ENCODE measurements around the gene TTC21A. TPM values are rescaled to one million over a fixed set of nuclear protein-coding genes. Genes with fewer than 3 reads are reported as not detected.

The TTC21A gene
- total RNA-seq, 6 donors from 2014 or later, result 7.4 to 52.4 (median 14.3) TPM

DNA sequence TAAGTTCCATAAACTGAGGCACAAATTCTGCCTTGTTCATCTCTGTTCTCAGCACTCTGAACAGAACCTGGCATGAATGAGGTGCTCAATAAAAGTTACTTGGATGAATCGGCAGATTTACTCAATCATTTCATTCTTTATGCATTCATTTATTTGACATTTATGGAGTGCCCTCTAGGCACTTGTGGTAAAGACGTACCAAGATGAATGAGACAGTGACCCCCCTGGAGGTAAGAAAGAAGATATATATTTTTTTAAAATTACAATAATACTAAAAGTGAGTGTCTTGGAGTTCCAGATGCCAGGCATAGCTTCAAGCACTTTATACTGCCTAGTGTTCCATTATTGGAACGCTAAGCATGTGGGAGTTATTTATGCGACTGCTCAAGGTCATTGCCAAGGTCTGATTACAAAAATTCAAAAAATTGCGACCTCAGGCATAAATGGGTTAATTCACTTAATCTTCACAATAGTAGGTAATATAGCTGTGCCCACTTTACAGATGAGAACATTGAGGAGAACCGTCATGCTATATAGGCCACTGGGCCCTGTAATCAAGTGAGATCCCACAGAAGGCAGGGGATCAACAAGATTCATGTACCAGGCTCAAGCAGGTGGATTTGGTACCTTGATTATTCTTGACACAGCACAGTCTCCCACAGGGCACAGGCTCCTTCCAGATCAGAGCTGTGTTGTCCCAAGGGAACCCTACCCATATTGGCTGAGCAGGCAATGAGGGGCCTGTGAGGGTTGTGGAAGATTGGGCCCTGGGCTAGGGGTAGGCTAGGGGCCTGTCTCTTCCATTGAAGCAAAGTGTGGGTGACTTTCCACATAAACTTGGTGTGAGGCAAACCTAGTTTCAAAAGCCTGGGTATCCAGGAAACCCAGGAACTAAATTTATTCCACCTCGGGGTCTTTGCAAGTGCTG, 74.2 kb downstream of the TTC21A start:
- no peak for ATAC-seq (ENCODE audit: low FRiP score in 2 of 2)
- TF ChIP-seq, protein P1, sequence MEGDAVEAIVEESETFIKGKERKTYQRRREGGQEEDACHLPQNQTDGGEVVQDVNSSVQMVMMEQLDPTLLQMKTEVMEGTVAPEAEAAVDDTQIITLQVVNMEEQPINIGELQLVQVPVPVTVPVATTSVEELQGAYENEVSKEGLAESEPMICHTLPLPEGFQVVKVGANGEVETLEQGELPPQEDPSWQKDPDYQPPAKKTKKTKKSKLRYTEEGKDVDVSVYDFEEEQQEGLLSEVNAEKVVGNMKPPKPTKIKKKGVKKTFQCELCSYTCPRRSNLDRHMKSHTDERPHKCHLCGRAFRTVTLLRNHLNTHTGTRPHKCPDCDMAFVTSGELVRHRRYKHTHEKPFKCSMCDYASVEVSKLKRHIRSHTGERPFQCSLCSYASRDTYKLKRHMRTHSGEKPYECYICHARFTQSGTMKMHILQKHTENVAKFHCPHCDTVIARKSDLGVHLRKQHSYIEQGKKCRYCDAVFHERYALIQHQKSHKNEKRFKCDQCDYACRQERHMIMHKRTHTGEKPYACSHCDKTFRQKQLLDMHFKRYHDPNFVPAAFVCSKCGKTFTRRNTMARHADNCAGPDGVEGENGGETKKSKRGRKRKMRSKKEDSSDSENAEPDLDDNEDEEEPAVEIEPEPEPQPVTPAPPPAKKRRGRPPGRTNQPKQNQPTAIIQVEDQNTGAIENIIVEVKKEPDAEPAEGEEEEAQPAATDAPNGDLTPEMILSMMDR (IDR thresholded peaks at IDR 0.05), result no peak
- TF ChIP-seq EP300 (IDR thresholded peaks at IDR 0.05) (no peak), POLR2A (IDR thresholded peaks at IDR 0.05) (no peak), POLR2AphosphoS5 (IDR thresholded peaks at IDR 0.05) (no peak)
- Histone ChIP-seq H3K4me3 (peak overlapping the region in 2 of 4 donors; percentile 31 to 48), H3K27me3 (no peaks in the 10 kb centered on the region), H3K36me3 (no peaks in the 10 kb centered on the region), H3K27ac (peak overlapping the region; percentile 79 to 94 (median 90)), H3K9me3 (no peaks in the 10 kb centered on the region), H3K4me1 (peaks cover 45 to 64% (median 54%) of the 10 kb centered on the region in 4 donors)
- DNase-seq, result no peak
- WGBS, 2 donors, result 75 to 79% methylated on average over 7 of the region's 7 CpGs

DNA sequence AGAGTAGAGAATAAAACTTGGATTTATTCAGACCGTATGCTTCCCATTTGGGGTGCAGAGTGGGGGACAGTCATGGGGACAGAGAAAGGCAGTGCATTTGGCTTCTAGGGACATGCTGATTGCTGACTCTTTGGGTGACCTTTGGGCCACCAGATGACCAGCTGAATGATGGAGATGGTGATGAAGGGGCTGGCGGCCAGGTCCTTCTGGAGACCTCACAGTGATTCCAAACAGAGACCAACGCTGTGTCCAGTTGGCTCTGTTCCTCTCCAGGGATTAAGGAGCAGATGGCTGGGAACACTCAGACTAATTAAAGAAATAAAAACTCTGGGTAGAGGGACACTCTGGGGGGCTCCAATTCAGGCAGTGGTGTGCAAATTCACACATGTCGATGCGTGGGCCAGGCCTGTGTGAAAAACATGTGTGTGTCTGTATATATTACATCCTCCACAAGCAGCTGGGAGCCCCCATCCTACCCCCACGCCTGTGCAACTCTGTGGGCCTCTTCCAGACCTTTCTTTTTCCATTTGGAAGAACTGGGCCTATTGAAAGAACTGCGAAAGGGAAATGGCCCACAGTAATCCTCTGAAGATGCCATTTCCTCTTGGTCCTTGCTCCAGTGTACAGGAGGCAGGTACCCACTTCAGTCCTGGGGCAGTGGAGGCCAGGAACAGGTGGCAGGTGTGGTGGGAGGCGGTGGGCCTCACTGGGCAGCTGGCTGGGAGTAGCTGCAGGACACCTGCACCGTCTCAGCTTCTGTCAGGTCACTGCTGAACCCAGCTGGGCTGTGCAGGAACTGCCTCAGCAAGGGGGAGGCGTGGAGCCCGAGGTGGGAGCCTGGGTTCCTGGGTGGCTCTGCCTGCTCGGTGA, 76.0 kb downstream of the TTC21A start:
- H3K4me1 ChIP-seq, result peaks cover 35 to 49% (median 42%) of the 10 kb centered on the region in 4 donors
- no peak for TF ChIP-seq POLR2AphosphoS5 (IDR thresholded peaks at IDR 0.05)
- TF ChIP-seq, protein P1 (IDR thresholded peaks at IDR 0.05), result no peak
- TF ChIP-seq EP300 (IDR thresholded peaks at IDR 0.05), result no peak
- no peak for TF ChIP-seq POLR2A (IDR thresholded peaks at IDR 0.05)
- H3K9me3 ChIP-seq, result no peaks in the 10 kb centered on the region
- no peak for ATAC-seq (ENCODE audit: low FRiP score in 2 of 2)
- peak overlapping the region; percentile 79 to 94 (median 90) for H3K27ac ChIP-seq
- DNase-seq, result peak in 1 of 2 donors; percentile 62
- H3K36me3 ChIP-seq, result no peaks in the 10 kb centered on the region
- WGBS, 2 donors, result 86 to 89% methylated on average over 11 to 12 of the region's 12 CpGs
- H3K4me3 ChIP-seq, result no peak overlapping the region
- no peaks in the 10 kb centered on the region for H3K27me3 ChIP-seq

DNA sequence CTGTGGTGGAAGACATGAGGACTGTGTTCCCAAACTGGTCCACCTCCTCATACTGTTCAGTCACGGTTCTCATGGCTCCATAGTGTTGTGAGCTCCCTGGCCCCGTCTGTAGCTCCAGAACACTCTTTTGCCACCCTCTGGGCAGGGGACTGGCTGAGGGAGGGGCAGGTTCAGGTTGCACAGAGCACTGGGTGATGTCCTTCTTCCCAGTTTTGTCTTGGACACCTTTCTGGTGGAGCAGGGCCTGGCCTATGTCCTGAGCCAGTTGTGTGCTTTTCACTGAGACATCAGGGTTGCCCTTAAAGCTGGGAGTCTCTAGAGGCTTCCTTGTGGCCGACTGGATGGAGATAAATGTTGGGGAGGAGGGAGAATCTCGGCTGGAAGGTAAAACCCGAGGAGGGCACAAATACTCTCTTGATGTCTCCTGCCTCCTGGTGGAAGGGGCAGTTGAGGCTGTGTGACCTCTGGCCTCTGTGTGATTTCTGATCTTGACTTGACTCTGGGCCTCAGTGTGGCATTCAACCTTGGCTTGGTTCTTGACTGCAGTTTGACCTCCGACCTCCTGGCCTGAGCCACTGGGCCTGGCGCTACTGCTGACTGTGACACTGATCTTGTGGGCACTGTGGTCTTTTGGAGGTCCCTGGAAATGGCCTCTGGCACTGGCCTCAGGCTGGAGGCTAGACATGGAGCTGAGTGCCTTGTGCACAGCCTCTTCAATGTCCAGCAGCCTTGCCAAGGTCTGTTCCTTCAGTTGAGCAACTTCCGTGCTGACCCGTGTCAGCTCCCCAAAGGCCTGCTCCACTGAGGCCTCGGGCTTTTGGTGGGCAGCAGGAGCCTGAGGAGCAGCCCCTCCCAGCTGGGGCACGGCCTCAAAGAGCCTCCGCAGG, 76.8 kb downstream of the TTC21A start:
- WGBS, 2 donors, result 89 to 92% methylated on average over 9 to 12 of the region's 12 CpGs
- no peak for TF ChIP-seq POLR2A (IDR thresholded peaks at IDR 0.05)
- TF ChIP-seq, protein P1 (IDR thresholded peaks at IDR 0.05), result no peak
- H3K36me3 ChIP-seq, result no peaks in the 10 kb centered on the region
- H3K9me3 ChIP-seq, result no peaks in the 10 kb centered on the region
- peak overlapping the region in 3 of 4 donors; percentile 79 to 94 (median 87) for H3K27ac ChIP-seq
- no peak for ATAC-seq (ENCODE audit: low FRiP score in 2 of 2)
- DNase-seq, result peak in 1 of 2 donors; percentile 66
- H3K27me3 ChIP-seq, result no peaks in the 10 kb centered on the region
- no peak overlapping the region for H3K4me3 ChIP-seq
- peaks cover 26 to 40% (median 33%) of the 10 kb centered on the region in 4 donors for H3K4me1 ChIP-seq

DNA sequence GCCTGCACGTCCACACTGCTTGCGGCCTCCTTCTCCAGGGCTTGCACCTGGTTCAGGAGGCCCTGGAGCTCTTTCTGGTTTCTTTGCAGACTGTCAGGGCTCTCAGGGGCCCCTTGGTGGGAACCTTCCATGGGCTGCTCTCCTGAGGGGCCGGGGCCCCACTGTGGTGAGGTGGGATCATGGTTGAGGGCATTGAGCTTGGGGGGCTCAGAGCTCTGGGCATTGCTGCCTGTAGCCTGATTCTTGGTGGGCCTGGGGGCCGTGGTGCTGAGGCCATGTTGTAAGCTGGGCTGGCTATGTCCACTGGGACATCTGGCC, 77.4 kb downstream of the TTC21A start:
- Histone ChIP-seq H3K36me3 (no peaks in the 10 kb centered on the region), H3K27ac (no peak overlapping the region), H3K27me3 (no peaks in the 10 kb centered on the region), H3K9me3 (no peaks in the 10 kb centered on the region), H3K4me1 (peaks cover 25 to 39% (median 30%) of the 10 kb centered on the region in 4 donors), H3K4me3 (no peak overlapping the region)
- TF ChIP-seq POLR2A (IDR thresholded peaks at IDR 0.05) (no peak), EP300 (IDR thresholded peaks at IDR 0.05) (no peak), POLR2AphosphoS5 (IDR thresholded peaks at IDR 0.05) (no peak)
- TF ChIP-seq, protein P1 (IDR thresholded peaks at IDR 0.05), result no peak
- ATAC-seq (ENCODE audit: low FRiP score in 2 of 2) (no peak), DNase-seq (no peak)
- WGBS, 2 donors, result 96 to 100% methylated on average over 1 to 4 of the region's 4 CpGs
